Measurements from ENCODE around the gene MMS19. TPM values are rescaled to one million over a fixed set of nuclear protein-coding genes. Genes with fewer than 3 reads are reported as not detected.
"Not testable (repeated sequence)": the region's sequence is repeated elsewhere in the genome, so short reads cannot be mapped to it uniquely, and the experiment has no call there.

The MMS19 gene
- total RNA-seq, 3 donors from 2014 or later: 45.7 to 48.5 (median 47.0) TPM

DNA sequence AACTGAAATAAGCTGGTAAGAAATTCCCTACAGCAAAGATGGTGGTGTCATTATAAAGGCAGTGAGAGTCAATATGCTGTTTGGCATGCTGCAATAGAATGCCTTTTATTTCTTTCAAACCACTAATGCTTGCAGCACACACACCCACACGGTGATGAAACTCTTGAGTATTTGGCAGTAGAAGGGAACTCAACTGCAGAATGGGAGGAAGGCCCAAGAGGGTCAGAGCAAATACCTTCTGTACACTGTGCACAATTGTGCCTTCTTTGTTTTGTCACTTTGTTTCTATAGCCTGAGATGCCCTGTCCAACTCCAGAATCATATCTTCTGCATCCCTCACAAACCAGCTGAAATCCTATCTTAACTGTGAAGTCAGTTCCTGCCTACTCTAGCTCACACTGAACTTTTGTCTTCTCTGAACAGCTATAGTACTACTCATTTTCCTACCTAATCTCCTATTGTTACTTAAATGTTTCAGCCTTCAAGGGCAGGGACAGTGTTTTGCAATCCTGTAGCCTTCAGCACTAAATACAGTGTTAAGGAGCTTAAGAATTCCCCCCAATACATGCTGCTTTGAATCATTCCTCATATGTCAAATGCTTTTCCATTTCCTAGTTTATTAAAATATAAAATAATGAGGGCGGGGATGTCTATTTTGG lies 22.2 kb downstream of the MMS19 start:
- ATAC-seq: no peak
- Histone ChIP-seq H3K4me1 (ENCODE audit: low read depth) (no peaks in the 10 kb centered on the region), H3K4me3 (no peak overlapping the region), H3K9me3 (no peaks in the 10 kb centered on the region), H3K36me3 (ENCODE audit: low read depth) (peaks cover 23% of the 10 kb centered on the region)
- DNase-seq: no peak
- intact Hi-C loops (cut with DNase I, micrococcal nuclease): no loop called here
- no peak for TF ChIP-seq CTCF (IDR thresholded peaks at IDR 0.05)

DNA sequence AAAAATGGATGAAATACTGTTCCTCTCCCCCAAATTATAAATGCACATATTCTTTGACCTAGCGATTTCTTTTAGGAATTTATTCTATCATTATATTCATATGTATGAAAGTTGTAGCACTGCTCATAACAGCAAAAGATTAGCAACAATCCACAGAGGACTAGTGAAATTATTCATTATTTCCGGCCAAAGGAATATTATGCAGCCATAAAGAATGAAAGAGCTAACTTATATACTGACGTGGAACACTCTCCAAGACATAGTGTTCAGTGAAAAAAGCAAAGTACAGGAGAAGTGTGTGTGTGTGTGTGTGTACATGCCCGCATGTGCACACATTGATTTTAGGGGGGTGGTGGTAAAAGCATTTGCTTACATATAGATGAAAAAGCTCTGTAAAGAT lies 23.3 kb downstream of the MMS19 start:
- no peak for DNase-seq
- Histone ChIP-seq H3K9me3 (no peaks in the 10 kb centered on the region), H3K4me3 (no peak overlapping the region), H3K36me3 (ENCODE audit: low read depth) (peaks cover 23% of the 10 kb centered on the region), H3K4me1 (ENCODE audit: low read depth) (no peaks in the 10 kb centered on the region)
- intact Hi-C loops (cut with DNase I, micrococcal nuclease): no loop called here
- ATAC-seq: no peak
- TF ChIP-seq CTCF (IDR thresholded peaks at IDR 0.05): no peak

DNA sequence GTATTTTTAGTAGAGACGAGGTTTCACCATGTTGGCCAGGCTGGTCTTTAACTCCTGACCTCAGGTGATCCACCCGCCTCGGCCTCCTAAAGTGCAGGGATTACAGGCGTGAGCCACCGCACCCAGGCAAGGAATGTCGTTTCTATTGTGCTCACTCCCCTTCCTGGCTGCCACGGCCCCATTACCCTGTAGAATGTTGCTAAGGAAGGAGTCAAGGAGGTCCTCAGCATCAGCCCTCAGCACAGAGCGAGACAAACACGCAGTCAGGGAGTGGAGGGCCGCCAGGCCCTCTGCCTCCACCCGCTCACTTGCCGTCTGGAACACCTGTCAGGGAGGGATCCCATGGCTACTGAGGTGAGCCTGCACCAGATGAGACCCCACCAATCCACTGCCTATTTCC lies 29.4 kb downstream of the MMS19 start:
- not testable (repeated sequence) for H3K4me1 ChIP-seq (ENCODE audit: low read depth); H3K4me3 ChIP-seq; ATAC-seq; DNase-seq; H3K9me3 ChIP-seq
- intact Hi-C loops (cut with DNase I, micrococcal nuclease): loop anchor here (10.0 kb wide), 1 partner anchor 86 kb away; no protein-coding TSS in a partner anchor
- peaks cover 16% of the 10 kb centered on the region for H3K36me3 ChIP-seq (ENCODE audit: low read depth)

GRCh38 chr10:97468162-97468561 lies 30.1 kb downstream of the MMS19 start:
- ATAC-seq (peak; percentile 52), DNase-seq (peak in 2 of 3 donors; percentile 38 to 58)
- no peak overlapping the region for H3K4me3 ChIP-seq
- peaks cover 13% of the 10 kb centered on the region for H3K36me3 ChIP-seq (ENCODE audit: low read depth)
- no peaks in the 10 kb centered on the region for H3K4me1 ChIP-seq (ENCODE audit: low read depth)
- no peak for TF ChIP-seq CTCF (IDR thresholded peaks at IDR 0.05)
- no peaks in the 10 kb centered on the region for H3K9me3 ChIP-seq
- intact Hi-C loops (cut with DNase I, micrococcal nuclease): loop anchor here (10.0 kb wide), 1 partner anchor 87 kb away; no protein-coding TSS in a partner anchor

DNA sequence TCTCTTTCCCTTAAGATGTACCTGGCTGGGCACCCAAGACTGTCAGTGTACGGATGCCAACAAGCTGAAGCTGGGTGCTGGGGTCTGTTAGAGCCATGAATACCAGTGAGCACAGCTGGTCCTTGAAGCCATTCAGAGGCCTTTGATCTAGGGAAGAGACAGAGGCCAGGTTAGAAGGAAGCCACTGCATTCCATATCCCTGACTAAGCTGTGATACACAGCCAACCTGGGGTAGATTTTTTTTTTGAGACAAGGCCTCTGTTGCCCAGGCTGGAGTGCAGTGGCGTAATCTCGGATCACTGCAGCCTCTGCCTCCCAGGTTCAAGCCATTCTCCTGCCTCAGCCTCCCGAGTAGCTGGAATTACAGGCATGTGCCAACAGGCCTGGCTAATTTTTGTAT lies 31.5 kb downstream of the MMS19 start:
- DNase-seq (no peak), ATAC-seq (no peak)
- Histone ChIP-seq H3K9me3 (no peaks in the 10 kb centered on the region), H3K4me1 (ENCODE audit: low read depth) (no peaks in the 10 kb centered on the region), H3K4me3 (no peak overlapping the region), H3K36me3 (ENCODE audit: low read depth) (peaks cover 9% of the 10 kb centered on the region)
- intact Hi-C loops (cut with DNase I, micrococcal nuclease): loop anchor here (10.0 kb wide), 1 partner anchor 88 kb away; no protein-coding TSS in a partner anchor
- no peak for TF ChIP-seq CTCF (IDR thresholded peaks at IDR 0.05)

DNA sequence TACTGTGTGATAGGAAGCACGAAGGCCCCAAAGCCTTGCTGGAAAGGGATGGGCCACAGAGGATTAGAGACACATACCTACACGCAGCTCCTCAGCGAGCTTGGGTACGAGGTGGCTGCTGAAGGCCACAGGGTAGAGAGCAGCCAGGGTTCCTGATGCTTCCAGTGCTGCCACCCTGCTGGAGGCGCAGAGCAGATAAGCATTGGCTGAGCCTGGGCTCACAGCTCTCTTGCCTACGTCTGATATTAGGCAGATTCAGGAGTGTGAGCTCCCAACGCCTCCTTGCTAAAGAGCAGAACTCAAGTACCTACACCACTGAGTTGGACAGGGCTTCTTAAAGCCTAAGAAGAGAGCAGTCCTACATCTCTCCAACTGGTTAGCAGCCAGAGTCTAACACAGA lies 32.2 kb downstream of the MMS19 start:
- intact Hi-C loops (cut with DNase I, micrococcal nuclease): loop anchor here (10.0 kb wide), 1 partner anchor 89 kb away; no protein-coding TSS in a partner anchor
- ATAC-seq (no peak), DNase-seq (no peak)
- Histone ChIP-seq H3K4me1 (ENCODE audit: low read depth) (no peaks in the 10 kb centered on the region), H3K4me3 (no peak overlapping the region), H3K36me3 (ENCODE audit: low read depth) (peaks cover 7% of the 10 kb centered on the region), H3K9me3 (no peaks in the 10 kb centered on the region)
- TF ChIP-seq CTCF (IDR thresholded peaks at IDR 0.05): no peak

All from mucosa of descending colon (tissue), 3 donors.